Measurements from ENCODE around the gene SREBF1.

The SREBF1 gene

DNA sequence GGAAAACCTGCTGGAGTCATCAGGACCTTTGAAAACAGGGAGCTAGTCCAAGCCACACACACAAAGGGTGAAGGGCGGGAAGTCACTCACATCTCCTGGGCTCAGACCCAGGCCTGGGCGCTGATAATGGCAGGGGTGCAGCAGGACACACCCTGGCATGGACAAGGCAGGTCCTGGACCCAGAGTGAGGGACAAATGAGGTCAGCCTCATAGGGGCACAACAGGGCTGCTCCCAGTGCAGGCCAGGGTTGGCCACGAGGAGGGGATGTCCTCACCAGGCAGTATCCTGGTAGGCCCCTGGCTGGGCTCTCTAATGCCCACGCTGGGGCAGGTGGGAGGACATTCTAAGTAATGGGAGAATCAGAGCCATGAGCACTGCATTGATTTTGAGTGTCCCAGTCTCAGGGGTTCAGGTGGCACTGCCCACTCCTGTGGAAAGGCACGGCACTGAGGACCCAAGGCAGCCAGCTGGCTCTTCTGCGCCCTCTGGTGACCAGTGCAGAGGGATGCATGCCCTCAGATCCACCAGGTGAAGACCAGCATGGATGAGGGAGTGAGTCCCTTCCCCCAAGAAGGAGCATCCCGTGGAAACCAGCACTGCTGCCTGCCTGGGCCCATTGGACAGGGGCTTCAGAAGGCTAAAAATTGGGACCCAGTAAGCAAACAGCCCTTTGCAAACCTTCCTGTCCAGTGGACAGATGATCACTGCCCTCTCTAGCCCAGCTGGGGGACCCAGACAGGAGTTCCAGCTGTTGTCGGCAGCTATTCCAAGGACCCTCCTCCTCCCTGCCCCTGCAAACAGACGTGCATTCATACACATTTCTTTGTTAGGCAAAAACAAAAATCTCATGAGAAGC, 23.4 kb upstream of the SREBF1 start:
- DNase-seq, result peak; percentile 75

DNA sequence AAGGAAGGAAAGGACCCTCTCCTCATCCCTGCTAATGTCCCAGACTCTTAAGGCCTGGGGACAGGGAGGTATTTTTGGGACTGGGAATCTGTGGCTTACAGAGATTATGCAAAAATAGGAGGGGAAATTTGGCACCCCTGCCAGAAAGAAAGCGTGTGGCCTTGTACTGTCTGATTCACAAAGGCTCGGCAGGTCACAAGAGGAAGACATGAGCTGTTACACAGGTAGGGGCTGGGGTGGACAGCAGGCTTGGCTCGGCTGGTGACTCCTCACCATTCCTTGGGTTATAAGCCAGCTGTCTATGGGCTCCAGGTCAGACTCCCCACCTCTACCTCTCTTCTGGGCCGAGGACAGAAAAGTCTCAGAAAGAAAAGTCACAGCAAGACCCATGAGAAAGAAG, 20.7 kb upstream of the SREBF1 start:
- no peak for DNase-seq

DNA sequence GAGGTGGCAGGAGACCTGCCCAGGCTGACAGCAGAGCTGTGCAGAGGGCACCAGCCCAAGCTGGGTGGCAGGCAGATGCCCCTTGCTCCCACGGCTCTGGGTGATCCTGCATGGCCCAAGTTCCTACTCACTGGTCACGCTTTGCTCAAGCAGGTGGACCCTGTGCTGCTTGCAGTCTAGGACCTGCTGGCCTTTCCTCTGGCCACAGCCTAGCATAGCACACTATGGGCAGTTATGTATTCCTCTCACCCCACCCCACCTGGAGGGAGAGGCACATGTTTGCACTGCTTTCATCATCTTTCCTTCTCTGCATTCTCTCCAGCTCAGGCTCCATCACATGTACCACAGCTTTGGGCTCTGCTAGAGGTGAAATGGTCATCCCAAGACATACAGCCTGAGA, 19.6 kb upstream of the SREBF1 start:
- DNase-seq, result no peak

DNA sequence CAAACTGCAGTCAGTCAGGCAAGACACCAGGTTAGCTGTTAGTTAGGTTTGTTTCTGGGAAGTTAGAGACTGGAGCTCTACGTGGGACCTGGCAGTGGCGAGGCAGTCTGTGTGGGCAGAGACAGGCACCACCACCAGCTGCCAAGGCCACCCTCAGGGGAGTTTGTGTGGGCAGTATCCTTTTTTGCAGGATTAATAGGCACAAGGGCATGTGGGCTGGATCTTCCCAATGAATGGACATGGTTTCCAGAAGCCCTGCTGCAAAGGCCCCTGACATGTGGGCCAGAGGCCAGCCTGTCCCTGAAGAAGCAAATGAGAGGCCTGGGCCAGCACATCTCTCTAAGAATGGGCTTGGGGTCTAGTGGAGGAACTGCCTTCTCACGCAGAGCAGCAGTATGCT, 19.2 kb upstream of the SREBF1 start:
- DNase-seq, result no peak

DNA sequence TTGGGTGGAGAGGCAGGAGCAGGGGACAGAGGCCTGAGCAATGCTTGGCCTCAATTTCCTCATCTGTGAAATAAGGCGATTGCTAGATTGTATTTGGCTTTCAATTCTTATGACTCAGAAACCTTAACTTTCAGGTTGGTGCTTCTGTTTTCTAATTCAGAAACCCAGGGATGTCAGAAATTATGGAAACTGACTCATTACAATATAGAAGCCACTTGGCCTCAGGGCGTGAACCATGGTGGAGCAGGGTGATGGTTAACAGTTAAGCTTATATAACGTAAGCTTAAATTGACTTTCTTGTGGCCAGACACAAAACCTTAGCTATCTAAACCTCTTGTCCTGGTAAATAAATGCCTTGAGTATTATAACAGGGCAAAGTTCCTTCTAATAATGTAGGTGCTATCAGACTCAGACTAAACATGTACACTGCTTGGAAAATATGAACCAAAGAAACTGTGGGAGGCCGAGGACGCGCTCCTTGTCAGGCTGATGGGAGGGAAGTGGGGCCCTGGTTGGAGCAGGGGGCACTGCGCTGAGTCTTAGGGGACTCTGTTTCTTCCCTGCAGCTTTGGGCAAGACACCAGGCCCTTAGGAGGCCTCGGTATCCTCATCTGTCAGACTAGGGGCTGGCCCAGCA, 17.1 kb upstream of the SREBF1 start:
- no peak for DNase-seq

DNA sequence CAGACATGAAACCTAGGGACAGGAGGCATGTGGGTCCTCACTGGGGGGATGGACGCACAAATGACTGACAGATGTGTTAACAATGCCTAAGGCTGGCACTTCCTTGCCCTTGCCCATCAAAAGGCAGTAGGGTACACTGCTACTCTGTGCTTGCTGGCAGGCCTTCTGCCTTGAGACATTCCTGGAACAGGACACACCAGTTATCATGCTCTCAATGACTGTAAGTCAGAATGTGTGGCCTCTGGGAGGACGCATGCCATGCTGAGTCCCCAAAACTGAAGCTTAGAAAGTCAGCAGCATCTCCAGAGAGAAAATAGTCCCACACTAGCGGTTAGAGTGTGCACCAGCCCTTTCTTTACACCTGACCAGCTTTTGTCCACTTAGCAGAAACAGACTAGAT, 16.1 kb upstream of the SREBF1 start:
- no peak for DNase-seq

DNA sequence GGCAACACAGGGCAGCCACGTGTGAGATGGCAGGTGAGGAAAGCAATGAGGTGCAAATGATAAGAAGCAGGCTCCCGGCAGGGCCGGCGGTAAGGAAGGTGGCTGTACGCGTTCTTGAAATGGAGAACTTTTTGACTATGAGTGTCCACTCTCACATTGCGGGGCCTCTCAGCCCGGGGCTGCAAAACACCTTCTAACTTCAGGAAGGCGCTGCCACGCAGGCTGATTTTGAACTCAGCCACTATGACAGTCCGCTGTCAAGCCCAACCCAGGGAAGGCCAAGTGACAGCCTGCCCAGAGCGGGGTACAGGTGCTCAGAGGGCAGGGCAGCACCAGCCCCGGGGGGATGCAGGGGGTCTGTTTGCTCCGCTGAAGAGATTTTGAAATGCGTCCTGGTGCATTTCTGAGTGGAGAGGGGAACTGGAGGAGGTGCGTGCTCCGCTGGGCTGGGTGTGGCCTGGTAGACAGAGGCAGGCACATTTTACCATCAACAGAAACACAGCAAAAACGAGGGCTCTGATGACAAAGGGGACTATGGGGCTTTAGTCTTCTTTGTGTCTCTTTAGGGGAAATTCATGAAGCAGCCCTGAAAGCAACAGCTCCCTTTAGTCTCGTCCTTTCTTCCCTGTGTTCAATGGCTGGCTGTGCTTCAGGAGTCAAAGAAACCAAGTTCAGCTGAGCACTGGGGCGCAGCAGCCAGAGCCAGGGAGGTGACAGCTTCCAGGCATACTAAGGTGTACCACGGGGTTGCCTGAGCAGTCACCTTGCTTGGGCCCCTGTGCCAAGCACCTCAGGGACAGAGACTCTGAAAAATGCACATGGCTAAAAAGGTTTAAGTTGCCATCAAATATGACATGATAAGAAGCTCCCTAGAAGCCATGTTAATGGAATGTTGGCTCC, 14.6 kb upstream of the SREBF1 start:
- no peak for DNase-seq

DNA sequence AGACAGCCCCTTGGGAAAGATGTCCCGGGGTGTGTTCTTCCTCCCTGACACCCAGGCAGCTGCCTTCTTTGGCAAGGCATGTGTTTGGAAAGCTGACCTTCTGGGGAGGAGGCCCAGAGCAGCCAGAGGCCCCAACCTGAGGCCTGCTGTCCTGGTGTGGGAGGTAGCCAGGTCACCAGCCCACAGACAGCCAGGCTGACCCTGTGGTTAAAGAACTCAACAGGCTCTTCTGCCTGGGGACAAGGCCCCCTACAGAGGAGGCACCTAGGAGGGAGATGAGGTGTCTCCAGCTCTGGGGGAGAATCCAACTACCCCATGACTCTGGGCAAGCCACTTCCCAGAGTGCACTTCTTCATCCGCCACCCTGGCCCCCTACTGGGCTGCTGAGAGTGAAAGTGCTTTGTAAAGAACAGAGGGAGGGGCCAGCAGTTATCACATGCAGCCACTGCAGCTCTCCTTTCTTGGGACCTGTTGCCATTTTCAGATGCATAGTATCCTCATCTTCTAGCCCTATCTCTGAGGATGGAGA, 13.1 kb upstream of the SREBF1 start:
- DNase-seq, result no peak

DNA sequence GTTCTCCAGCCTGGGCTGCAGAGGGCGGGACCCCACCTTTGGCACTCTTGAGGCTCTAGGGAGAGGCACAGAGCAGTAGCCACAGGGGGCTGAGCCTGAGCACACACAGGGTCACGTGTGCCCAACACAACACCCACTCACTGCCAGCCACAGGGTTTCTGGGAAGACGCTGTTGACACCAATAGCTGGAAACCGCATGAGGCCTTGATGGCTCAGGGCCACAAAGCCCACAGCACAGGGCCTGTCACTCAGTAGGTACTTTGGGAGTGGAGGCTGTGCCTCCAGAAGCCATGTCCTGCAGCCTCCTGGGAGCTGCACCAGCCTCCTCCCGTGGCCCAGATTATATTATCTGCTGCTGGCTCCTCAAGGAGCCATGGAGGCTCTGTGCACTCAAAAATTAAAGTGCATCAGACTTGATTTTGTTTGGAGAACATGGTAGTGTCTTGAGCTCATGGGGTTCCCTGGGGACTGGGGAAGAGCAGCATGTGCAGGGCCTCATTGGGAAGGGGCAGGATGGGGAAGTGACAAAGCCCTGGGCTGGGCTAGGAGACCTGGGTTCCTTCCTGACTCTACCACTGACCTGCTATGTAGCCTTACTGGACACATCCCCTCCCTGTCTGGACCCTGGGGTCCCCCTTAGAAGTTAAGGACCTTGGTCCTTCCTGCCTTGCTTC, 12.5 kb upstream of the SREBF1 start:
- DNase-seq, result no peak

DNA sequence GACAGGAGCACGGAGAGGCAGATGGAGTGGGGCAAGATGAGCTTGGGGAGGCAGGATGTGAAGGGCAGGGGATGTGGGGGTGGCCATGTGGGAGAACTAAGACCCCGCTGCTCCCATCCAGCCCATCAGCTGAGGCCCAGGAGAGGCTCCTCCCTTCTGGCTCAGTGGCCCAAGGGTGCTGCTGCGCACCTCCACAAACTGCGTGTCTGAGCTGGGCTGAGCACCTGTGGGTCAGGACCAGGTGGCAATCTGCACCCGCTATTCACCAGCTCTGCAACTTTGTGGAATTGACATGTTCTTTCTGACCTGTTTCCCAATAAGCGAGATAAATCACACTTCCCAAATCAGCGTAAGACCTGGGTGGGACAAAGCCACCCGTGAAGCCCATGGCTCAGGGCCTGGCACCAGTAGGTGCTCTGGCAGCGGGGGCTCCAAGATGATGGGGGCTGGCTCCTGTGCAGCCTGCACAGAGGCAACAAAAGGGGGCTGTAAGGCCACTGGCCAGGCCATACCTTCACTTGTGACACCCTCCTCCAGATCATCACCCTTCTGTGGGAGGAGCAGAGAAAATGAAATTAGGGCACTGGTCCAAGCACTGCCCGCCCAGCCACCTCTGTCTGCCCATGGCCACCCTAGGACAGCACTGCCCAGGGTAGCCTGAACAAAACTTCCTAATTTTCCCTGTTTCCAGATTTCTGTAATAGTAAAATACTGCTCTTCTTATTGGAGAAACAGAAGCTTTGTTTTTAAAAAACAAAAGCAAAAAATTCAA, 11.7 kb upstream of the SREBF1 start:
- DNase-seq, result no peak

DNA sequence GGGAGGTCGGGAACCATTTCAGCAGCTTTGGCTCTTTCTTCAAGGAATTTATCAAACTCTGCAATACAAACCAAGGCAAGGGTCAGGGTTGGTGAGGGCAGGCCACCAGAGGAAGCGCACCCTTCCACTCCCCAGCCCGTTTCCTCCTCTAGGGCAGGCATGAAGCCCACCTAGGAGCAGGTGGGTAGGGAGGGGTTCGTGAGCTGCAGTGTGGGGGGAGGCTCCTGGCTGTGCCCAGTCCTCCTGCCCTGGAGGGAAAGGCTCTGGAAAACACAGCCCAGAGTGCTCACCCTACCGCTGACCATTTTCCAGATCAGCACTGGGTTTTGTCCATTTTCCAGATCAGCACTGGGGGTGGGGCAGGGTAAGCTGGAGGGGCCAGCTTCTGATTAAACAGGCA, 10.9 kb upstream of the SREBF1 start:
- no peak for DNase-seq

DNA sequence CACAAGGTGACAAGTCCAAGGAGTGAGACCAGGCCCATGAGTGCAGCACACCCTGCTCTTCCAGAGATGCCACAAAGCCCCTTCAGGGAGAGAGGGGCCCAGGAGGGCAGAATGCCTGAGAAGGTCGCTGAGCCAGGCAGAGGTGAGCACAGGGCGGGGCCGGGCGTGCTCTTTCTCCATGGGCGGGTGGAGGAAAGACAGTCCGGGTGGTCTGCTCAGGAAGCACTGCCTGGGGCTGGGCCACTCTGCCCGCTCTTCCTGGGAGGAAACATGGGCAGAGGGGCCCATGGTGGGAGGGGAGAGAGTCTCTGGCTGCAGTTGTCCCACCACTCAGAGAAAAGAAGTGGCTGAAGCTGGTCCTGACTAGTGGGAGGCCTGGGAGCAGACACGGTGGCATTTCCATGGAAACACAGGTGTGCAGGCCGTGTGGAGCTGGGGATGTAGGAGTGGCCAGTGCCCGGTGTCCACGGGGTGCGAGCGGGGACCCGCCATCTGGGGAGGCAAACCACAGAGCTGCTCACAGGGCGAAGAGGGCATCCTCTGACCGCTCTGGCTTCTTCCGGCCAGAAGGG, 10.4 kb upstream of the SREBF1 start:
- no peak for DNase-seq

DNA sequence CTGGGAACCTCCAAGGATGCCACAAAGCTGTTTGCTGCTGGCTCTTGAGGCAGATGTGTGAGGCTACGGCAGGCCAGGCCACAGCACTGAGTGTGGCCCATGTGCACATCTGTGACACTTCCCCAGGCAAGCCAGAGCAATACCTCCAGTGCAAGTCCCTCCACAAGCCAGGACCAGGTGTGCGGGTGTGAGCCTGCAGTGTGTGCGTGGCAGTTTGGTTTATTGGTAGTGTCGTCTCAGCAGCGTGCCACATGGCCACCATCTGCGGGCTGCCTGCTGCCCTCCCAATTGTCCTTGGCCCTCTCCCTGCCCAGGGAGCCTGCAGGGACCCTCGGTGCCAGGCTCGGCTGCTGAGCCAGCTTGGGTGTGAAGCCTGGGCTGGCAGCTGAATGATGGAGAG, 9.9 kb upstream of the SREBF1 start:
- DNase-seq, result no peak

DNA sequence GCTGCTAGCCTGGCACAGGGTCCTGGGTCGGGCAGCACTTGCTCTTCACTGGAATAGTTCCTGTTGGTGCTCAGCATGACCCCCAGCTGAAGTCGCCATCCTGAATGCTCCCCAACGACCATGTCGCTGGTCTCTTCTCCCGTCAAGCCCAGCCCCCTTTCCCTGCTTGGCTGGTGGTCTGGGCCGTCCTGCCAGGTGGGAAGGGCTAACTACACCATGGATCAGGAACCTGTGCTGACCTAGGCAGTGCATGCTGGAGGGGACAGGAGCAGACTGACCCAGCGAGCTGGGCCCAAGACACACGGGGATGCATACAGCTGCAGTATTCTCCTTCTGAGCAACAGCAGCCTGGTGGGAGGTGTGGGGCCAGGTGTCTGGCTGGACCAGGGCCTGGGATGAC, 9.2 kb upstream of the SREBF1 start:
- no peak for DNase-seq

DNA sequence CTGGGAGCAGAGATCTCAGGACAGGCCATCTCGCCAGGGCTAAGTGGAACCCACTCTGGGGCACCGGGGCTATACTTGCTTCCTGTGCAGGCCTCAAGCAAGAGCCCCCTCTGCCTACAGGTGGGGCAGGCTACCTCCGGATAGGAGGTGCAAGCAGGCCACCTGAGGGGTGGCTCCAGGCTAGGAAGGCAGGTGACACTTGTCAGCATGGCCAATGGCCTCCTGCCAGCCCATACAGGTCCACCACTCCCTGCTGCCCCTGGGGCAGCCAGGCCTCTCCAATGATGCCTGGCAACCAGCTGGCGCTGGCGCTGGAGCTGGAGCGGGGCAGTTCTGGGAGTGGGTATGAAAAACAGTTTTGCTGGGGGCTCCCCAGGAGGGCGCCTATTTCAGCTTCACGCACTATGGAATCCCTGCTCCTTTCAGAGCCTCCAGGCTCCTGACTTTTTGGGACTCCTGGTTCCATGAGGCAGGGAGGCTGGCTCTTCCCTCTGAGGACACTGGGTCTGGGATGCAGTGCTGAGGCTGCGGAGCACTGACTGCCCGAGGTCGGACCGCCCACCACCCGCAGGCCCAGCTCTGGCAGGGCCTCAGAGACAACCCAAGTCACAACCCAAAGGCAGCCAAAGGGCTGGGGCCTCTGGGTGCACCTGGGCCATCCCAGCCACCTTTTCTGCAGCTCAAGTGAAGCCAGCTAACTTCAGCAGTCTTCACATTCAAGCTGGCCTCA, 8.4 kb upstream of the SREBF1 start:
- no peak for DNase-seq

DNA sequence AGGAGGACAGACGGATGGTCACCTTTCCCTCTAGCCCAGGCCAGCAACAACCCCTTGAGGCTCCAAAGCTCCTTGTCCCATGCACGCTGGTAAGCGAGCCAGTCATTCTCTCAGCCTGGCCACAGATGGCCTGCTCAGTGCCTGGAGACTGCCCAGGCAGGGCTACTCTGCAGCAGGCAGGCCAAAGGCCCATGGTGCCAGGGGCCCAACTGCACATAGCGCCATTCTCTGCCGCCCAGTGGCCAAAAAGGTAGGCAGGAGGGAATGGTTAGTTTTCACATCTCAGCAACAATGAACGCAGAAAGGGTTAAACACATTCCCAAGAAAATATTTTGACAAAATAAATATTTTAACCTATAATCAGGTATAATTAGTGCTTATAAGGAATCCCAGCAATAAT, 7.7 kb upstream of the SREBF1 start:
- no peak for DNase-seq

DNA sequence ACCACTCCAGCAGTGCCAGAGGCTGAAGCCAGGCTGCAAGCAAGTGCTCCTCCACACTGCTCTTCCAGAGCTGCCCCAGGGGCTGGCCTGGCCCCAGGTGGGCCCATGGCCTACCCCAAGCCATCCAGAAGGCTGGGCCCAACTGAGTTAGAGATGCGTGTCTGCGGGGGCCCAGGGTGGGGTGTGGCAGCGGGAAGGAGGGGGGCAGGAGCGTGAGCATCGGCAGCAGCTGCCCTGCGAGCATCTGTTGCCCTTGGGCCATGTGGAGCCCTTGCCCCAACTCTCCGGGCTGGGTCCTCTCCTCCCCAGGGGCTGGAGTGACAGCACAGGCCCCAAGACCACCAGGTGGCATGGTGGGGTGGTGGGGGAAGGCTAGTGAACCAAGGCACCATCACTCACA, 7.3 kb upstream of the SREBF1 start:
- DNase-seq, result no peak

DNA sequence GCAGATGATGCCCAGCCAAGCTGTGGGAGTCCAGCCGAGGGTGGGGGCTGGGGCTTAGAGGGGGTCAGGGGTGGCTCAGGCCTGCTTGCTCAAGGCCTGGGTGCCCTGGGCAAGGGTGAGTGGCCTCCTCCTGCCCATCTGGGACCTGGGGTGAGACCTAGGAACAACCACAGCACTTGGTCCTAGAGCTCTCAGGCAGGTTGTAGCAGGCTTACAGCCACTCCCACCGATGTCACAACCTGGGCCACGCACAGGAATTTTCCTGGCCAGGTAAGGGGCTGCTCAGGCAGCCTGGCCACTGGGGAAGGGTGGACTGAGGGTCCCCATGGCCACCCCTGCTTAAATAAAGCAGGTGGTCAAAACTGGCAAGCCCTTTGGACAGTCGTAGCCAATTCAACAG, 6.3 kb upstream of the SREBF1 start:
- DNase-seq, result no peak

DNA sequence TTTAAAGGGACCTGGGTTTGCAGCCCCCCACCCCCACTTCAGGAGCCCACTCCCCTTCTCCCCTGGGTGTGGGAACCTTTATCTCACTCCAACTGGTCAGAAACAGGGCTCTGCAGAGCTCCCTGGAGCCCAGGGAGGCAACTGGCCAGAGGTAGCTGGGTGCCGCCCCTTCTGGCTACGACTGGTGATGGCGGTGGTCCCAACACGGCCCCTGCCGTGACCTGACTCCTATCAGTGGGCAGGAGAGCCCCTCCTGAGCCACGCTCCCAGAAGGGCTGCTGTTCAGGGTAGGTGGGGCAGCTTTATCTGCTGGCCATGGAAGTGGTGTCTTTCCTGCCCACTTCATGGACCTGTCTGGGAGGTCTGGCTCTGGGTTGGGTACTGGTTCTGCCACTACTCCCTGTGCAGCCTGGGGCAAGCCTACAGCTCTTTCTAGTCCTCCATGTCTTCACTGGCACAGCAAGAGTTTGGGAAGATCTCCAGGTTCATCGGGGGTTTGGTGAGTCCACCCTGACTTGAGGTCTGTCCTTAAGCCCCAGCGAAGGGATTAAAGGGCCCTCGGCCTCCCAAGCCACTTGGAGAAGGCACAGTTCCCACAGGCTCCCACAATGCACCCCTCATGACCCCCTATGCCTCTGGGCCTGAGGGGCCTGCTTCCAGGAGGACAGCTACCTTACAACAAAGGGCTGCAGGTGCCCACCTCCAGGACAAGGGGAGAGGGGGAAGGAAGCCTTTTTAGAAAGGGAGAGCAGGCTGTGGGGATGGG, 5.5 kb upstream of the SREBF1 start:
- no peak for DNase-seq

DNA sequence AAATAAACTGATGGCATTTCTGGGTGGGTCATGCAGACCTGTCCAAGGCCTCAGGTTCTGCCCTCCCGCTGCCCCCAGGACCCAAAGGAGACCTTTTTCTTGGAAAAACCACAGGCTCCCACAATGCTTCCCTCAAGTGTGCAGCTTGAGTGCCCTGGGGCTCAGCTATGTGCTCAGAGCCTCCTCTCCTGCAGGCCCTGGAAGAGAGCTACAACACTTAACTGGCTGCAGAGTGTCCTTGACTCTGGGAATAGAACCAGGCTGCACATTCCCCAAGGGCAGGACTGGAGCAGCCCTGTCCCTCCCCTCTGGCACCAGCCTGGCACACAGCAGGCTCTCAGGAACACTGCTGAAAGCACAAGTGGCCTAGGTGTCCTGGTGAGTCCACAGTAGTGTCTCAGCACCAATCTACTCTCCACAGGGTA, 4.8 kb upstream of the SREBF1 start:
- no peak for DNase-seq

All from right kidney (tissue), 1 donor.